Uterus (tissue), 4 donors: ENCODE measurements around the gene LENG8. TPM values are rescaled to one million over a fixed set of nuclear protein-coding genes. Genes with fewer than 3 reads are reported as not detected.

ENCODE experiments used
- DNase-seq, 2 donors: peaks; one replicate each; pipeline ENCODE4 v3.0.0-alpha.2; 2019 to 2020
- H3K27ac ChIP-seq, 2 donors: fragments of 200-600 bp; sonication (generic); 1 replicate in 1 of 2; 2 replicates in 1 of 2; pipeline ENCODE4 v1.5.1; 2016 to 2018
- H3K27me3 ChIP-seq, 2 donors: fragments of 200-600 bp; sonication (generic); one replicate each; pipeline ENCODE4 v1.5.1; 2018 to 2019; ENCODE audit warnings: control low read depth in 1 of 2
- H3K36me3 ChIP-seq, 2 donors: fragments of 200-600 bp; sonication (generic); one replicate each; pipeline ENCODE4 v1.5.1; 2019; ENCODE audit warnings: control low read depth in 1 of 2
- H3K4me1 ChIP-seq, 2 donors: fragments of 200-600 bp; sonication (generic); one replicate each; pipeline ENCODE4 v1.5.1; 2018 to 2019; ENCODE audit warnings: control low read depth in 1 of 2
- H3K4me3 ChIP-seq, 2 donors: fragments of 200-600 bp; sonication (generic); 1 replicate in 1 of 2; 2 replicates in 1 of 2; pipeline ENCODE4 v1.5.1; 2018 to 2019; ENCODE audit warnings: mild to moderate bottlenecking in 1 of 2
- H3K9me3 ChIP-seq, 2 donors: fragments of 200-600 bp; sonication (generic); one replicate each; pipeline ENCODE4 v1.5.1; 2019; ENCODE audit warnings: control low read depth in 1 of 2
- POLR2A ChIP-seq, 2 donors: fragments of 450-650 bp; IDR thresholded peaks; one replicate each; pipeline ENCODE4 v1.6.1; 2016; ENCODE audit warnings: antibody characterized with exemption in 2 of 2, mild to moderate bottlenecking in 1 of 2, moderate library complexity in 1 of 2
- intact Hi-C: fragments of 100-400 bp; cut with DNase I; formaldehyde crosslinking; loops from one replicate; pipeline ENCODE4 v1.15.1; 2023; ENCODE audit warnings: low total_unique reads
- total RNA-seq, 4 donors: library from RNA; depleted of rRNA in 3 of 4; stranded (reverse); fragments of >200 nt in 3 of 4; gene quantifications; one replicate each; pipeline versions ENCODE4 v1.1.0 to v1.2.4, GENCODE V29; 2014 to 2023
- TF ChIP-seq, protein P1 (sequence below), 4 experiments: fragments of 200-600 bp in 2 of 4; fragments of 450-650 bp in 2 of 4; sonication (generic) in 2 of 4; IDR thresholded peaks; one replicate each; pipeline ENCODE4 v1.5.1; 2016 to 2019; ENCODE audit warnings: antibody characterized with exemption in 4 of 4, mild to moderate bottlenecking in 2 of 4, moderate library complexity in 1 of 4
- donor health status: DM: yes; HTN: yes; CAD: no.

Gene LENG8
- total RNA-seq, 4 donors from 2014 or later, result 58.1 to 275 (median 91.4) TPM

DNA sequence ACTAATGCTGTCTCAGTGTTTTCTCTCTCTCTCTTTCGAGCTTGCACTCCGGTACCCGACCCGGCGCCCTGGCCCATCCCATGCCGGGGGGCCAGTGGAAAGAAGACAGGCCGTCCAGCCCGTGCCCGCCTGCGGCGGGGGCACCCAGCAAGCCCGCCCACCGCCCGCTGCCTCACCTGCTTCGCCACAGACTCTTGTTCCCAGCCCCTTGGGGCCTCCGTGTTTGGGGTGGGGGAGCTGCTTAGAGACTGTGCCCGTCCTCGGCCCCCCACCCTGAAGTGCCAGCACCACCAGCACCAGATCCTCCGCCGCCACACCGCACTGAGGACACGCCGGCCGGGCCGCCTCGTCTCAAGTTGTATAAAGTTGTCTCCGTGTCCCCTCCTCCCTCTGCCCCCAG is 12.2 kb downstream of the LENG8 start:
- Histone ChIP-seq H3K27me3 (no peaks in the 10 kb centered on the region), H3K27ac (no peak overlapping the region), H3K9me3 (no peaks in the 10 kb centered on the region), H3K4me1 (no peaks in the 10 kb centered on the region), H3K4me3 (no peak overlapping the region), H3K36me3 (no peaks in the 10 kb centered on the region)
- TF ChIP-seq, protein P1, sequence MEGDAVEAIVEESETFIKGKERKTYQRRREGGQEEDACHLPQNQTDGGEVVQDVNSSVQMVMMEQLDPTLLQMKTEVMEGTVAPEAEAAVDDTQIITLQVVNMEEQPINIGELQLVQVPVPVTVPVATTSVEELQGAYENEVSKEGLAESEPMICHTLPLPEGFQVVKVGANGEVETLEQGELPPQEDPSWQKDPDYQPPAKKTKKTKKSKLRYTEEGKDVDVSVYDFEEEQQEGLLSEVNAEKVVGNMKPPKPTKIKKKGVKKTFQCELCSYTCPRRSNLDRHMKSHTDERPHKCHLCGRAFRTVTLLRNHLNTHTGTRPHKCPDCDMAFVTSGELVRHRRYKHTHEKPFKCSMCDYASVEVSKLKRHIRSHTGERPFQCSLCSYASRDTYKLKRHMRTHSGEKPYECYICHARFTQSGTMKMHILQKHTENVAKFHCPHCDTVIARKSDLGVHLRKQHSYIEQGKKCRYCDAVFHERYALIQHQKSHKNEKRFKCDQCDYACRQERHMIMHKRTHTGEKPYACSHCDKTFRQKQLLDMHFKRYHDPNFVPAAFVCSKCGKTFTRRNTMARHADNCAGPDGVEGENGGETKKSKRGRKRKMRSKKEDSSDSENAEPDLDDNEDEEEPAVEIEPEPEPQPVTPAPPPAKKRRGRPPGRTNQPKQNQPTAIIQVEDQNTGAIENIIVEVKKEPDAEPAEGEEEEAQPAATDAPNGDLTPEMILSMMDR (IDR thresholded peaks at IDR 0.05), result no peak
- no peak for TF ChIP-seq POLR2A (IDR thresholded peaks at IDR 0.05)
- intact Hi-C loops, result no loop called here
- no peak for DNase-seq

DNA sequence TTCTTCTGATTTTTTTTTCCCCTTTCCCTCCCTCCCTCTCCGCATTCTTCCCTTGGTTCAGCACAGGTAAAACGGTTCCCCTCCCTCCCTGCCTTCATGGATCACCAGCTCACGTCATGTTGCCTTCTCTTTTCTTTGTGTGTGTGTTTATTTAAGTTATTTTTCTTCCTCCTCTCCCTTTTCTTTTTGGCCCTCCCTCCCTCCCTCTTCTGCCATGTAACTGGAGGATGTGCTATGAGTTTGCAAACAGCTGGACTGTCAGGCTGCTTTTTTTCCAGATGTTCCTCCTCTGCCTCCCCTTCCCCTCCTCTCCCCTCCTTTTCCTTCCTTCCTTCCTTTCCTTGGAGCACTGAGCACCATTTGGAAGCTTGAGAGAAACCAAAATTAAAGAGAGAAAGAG is 12.6 kb downstream of the LENG8 start:
- Histone ChIP-seq H3K27me3 (no peaks in the 10 kb centered on the region), H3K4me3 (no peak overlapping the region), H3K27ac (no peak overlapping the region), H3K9me3 (no peaks in the 10 kb centered on the region), H3K36me3 (no peaks in the 10 kb centered on the region), H3K4me1 (no peaks in the 10 kb centered on the region)
- intact Hi-C loops, result no loop called here
- no peak for DNase-seq
- TF ChIP-seq POLR2A (IDR thresholded peaks at IDR 0.05), result no peak
- TF ChIP-seq, protein P1 (IDR thresholded peaks at IDR 0.05), result no peak

DNA sequence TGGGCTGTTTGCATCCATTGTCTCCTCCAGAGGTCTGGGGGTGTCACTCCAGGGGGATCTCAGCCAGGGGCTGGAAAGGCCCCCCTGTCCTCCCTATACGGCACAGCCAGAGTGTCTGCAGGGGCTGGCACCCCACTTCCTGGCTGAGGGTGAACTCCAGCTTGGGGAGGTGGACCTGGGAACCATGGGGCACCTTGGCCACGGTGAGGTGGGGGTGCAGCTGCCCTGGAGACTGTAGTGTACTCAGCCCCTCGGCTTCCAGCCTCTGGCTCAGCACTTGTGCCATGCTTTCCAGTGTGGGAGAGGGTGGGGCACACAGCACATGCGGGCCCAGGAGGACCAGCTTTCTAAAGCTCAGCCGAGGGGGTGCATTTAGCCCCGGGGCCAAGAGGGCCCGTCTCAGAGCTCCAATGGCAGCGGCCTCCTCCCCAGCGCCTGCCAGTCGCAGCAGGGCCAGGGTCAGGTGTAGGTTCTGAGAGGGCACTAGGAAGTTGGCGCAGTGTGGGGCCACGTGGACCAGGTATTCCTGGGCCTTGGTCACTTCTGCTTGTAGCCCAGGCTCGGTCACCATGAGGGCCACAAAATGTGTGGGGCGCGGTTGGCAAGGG is 13.2 kb downstream of the LENG8 start:
- DNase-seq, result no peak
- no peaks in the 10 kb centered on the region for H3K4me1 ChIP-seq
- H3K9me3 ChIP-seq, result no peaks in the 10 kb centered on the region
- TF ChIP-seq, protein P1 (IDR thresholded peaks at IDR 0.05), result no peak
- TF ChIP-seq POLR2A (IDR thresholded peaks at IDR 0.05), result no peak
- H3K4me3 ChIP-seq, result peak overlapping the region in 1 of 2 donors; percentile 58
- intact Hi-C loops, result no loop called here
- peak overlapping the region; percentile 85 to 86 for H3K27ac ChIP-seq
- no peaks in the 10 kb centered on the region for H3K36me3 ChIP-seq
- no peaks in the 10 kb centered on the region for H3K27me3 ChIP-seq

- H3K27me3 ChIP-seq, result no peaks in the 10 kb centered on the region
- intact Hi-C loops, result no loop called here
- peak overlapping the region; percentile 37 to 58 for H3K4me3 ChIP-seq
- peak overlapping the region; percentile 85 to 86 for H3K27ac ChIP-seq
- H3K36me3 ChIP-seq, result no peaks in the 10 kb centered on the region
- TF ChIP-seq, protein P1 (IDR thresholded peaks at IDR 0.05), result peak in 2 of 4 experiments; percentile 3 to 27
- no peak for TF ChIP-seq POLR2A (IDR thresholded peaks at IDR 0.05)
- H3K4me1 ChIP-seq, result no peaks in the 10 kb centered on the region
- no peaks in the 10 kb centered on the region for H3K9me3 ChIP-seq
- DNase-seq, result peak; percentile 55 to 74
Measured at GRCh38 chr19:54462655-54463530, 13.9 kb downstream of the LENG8 start.

GRCh38 chr19:54463531-54464043 is 14.6 kb downstream of the LENG8 start, which contains the start of gene LENG9:
LENG9 (minus strand) TSS chr19:54463778; CDS start chr19:54463526, 252 bp downstream.
- Histone ChIP-seq H3K9me3 (no peaks in the 10 kb centered on the region), H3K27me3 (no peaks in the 10 kb centered on the region), H3K27ac (peak within 1 kb of the TSS; percentile 85 to 86), H3K4me3 (peak within 1 kb of the TSS; percentile 37 to 58), H3K4me1 (no peaks in the 10 kb centered on the region), H3K36me3 (no peaks in the 10 kb centered on the region)
- peak; percentile 93 to 97 for DNase-seq
- peak; percentile 76 to 81 for TF ChIP-seq POLR2A (IDR thresholded peaks at IDR 0.05)
- TF ChIP-seq, protein P1 (IDR thresholded peaks at IDR 0.05), result no peak
- intact Hi-C loops, result no loop called here
